ENCODE data around the gene AMFR.

Gene AMFR

GRCh38 chr16:56350491-56351405, 74.6 kb downstream of the AMFR start:
- Histone ChIP-seq H3K4me1 (ENCODE audit: control insufficient read depth in 1 of 2, insufficient read depth in 1 of 2, low read depth in 1 of 2, low read length in 1 of 2) (peaks cover 0 to 1% of the 10 kb centered on the region in 2 experiments), H3K9me3 (no peaks in the 10 kb centered on the region)

GRCh38 chr16:56349711-56350161, 75.6 kb downstream of the AMFR start:
- H3K9me3 ChIP-seq: no peaks in the 10 kb centered on the region
- no peaks in the 10 kb centered on the region for H3K4me1 ChIP-seq (ENCODE audit: control insufficient read depth in 1 of 2, insufficient read depth in 1 of 2, low read depth in 1 of 2, low read length in 1 of 2)
- no peak for TF ChIP-seq CTCF (IDR thresholded peaks at IDR 0.05)
- no peaks in the 10 kb centered on the region for H3K36me3 ChIP-seq
- H3K27me3 ChIP-seq: no peaks in the 10 kb centered on the region
- no peak overlapping the region for H3K4me3 ChIP-seq (ENCODE audit: low read depth in 1 of 2, low read length in 1 of 2)
- H3K27ac ChIP-seq: no peak overlapping the region

More at GRCh38 chr16:56350491-56351405, 74.6 kb downstream of the AMFR start:
- Histone ChIP-seq H3K27me3 (no peaks in the 10 kb centered on the region), H3K36me3 (no peaks in the 10 kb centered on the region), H3K4me3 (ENCODE audit: low read depth in 1 of 2, low read length in 1 of 2) (no peak overlapping the region), H3K27ac (no peak overlapping the region)
- TF ChIP-seq CTCF (IDR thresholded peaks at IDR 0.05): no peak

GRCh38 chr16:56349086-56349415, 76.3 kb downstream of the AMFR start:
- no peak overlapping the region for H3K27ac ChIP-seq
- TF ChIP-seq CTCF (IDR thresholded peaks at IDR 0.05): no peak
- no peaks in the 10 kb centered on the region for H3K36me3 ChIP-seq
- H3K4me1 ChIP-seq (ENCODE audit: control insufficient read depth in 1 of 2, insufficient read depth in 1 of 2, low read depth in 1 of 2, low read length in 1 of 2): no peaks in the 10 kb centered on the region
- no peaks in the 10 kb centered on the region for H3K27me3 ChIP-seq
- H3K9me3 ChIP-seq: no peaks in the 10 kb centered on the region
- H3K4me3 ChIP-seq (ENCODE audit: low read depth in 1 of 2, low read length in 1 of 2): no peak overlapping the region

DNA sequence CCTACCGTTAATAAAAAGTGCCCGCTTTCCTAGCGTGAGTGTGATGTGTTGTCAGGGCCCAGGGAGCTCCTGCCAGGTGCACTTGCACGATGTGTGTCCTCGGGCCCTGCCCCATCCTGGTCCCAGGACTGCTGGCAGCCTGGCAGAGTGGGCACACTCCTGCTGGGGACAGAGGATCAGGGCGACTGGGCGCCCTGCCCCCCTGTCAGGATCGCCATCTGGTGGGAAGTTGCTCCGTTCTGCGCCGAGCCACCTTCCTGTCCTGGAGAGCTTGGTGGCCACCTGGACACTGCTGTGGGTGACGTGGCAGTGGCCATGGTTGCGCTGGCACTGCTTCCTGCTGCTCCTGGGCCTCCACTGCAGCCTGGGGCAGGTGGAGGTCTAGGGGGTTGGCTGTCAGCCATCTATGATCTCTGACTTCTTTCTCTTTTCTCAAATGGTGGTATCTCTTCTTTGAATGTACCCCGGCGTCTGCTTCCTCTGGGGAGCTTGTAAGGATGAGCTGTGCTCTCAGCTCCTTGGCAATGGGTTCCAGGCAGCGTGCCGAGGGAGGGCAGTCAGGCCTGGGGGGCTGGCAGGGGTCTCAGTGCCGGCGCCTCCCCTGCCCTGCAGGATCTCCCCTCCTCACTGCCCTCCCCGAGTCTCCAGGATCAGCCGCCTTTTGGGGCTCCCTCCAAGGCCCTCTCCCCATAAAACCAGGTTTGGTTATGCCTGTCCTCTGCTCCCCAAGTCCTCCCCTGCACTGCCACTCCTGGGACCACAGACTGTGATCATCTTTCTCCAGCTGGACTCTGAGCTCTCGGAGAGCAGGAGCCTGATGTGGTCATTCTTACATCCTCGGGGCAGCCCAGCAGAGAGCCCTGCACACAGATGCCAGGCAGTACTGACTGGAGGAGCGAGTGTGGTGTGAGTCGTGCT, 76.9 kb downstream of the AMFR start:
- no peak for TF ChIP-seq CTCF (IDR thresholded peaks at IDR 0.05)
- Histone ChIP-seq H3K9me3 (no peaks in the 10 kb centered on the region), H3K4me1 (ENCODE audit: control insufficient read depth in 1 of 2, insufficient read depth in 1 of 2, low read depth in 1 of 2, low read length in 1 of 2) (no peaks in the 10 kb centered on the region), H3K4me3 (ENCODE audit: low read depth in 1 of 2, low read length in 1 of 2) (no peak overlapping the region), H3K36me3 (no peaks in the 10 kb centered on the region), H3K27me3 (no peaks in the 10 kb centered on the region), H3K27ac (no peak overlapping the region)

DNA sequence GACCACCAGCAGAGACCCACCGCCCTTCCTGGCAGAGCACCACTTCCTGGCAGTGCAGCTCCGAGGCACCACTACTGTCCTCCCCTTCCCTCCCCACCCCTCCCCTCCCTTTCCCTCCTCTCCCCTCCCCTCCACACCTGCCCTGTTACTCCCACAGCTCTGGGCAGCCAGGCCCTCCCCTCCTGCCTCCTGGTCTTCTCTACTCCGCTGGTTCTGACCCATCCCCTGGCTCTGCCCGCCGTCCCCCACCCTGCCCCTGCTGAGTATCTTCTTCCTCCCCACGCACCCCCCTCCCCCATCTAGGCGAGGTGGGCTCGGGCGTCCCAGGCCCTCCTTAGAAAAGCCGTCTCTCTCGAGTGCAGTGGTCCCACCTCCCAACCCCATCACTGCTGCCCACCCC, 77.7 kb downstream of the AMFR start:
- H3K36me3 ChIP-seq: no peaks in the 10 kb centered on the region
- no peaks in the 10 kb centered on the region for H3K27me3 ChIP-seq
- H3K9me3 ChIP-seq: no peaks in the 10 kb centered on the region
- no peaks in the 10 kb centered on the region for H3K4me1 ChIP-seq (ENCODE audit: control insufficient read depth in 1 of 2, insufficient read depth in 1 of 2, low read depth in 1 of 2, low read length in 1 of 2)
- no peak overlapping the region for H3K27ac ChIP-seq
- no peak overlapping the region for H3K4me3 ChIP-seq (ENCODE audit: low read depth in 1 of 2, low read length in 1 of 2)
- TF ChIP-seq CTCF (IDR thresholded peaks at IDR 0.05): no peak

All from neutrophil (primary cell).